SK-N-SH (cell line): ENCODE data around the gene KCNJ16.

Source experiments
- EZH2phosphoT487 ChIP-seq: fragments of 200-600 bp; sonication (generic); IDR thresholded peaks from 2 replicates; pipeline ENCODE4 v1.6.1; 2017; ENCODE audit warnings: low read depth, mixed run types, mild to moderate bottlenecking, antibody characterized with exemption, moderate library complexity, borderline replicate concordance
- GABPA ChIP-seq: IDR thresholded peaks from 2 replicates; pipeline ENCODE4 v1.4.0; 2012; ENCODE audit warnings: low read depth, mild to moderate bottlenecking
- JUND ChIP-seq: IDR thresholded peaks from 2 replicates; pipeline ENCODE4 v1.4.0; 2012
- MEF2A ChIP-seq: IDR thresholded peaks from 2 replicates; pipeline ENCODE4 v1.4.0; 2012; ENCODE audit warnings: low read depth, borderline replicate concordance
- NRF1 ChIP-seq: IDR thresholded peaks from 2 replicates; pipeline ENCODE4 v1.6.1; 2012; ENCODE audit warnings: low read depth, mild to moderate bottlenecking, low read length
- SIN3A ChIP-seq: IDR thresholded peaks from 2 replicates; pipeline ENCODE4 v1.6.1; 2012; ENCODE audit warnings: low read depth, mild to moderate bottlenecking, low read length, moderate library complexity, borderline replicate concordance
- TEAD4 ChIP-seq: IDR thresholded peaks from 2 replicates; pipeline ENCODE4 v1.4.0; 2012; ENCODE audit warnings: mild to moderate bottlenecking, borderline replicate concordance; ENCODE audit not compliant: insufficient read depth
- TF ChIP-seq, protein P1 (sequence below): fragments of 200-600 bp; sonication (generic); IDR thresholded peaks from 2 replicates; pipeline ENCODE4 v1.6.1; 2017; ENCODE audit warnings: antibody characterized with exemption, mild to moderate bottlenecking, moderate library complexity
- TF ChIP-seq, protein P2 (sequence below): IDR thresholded peaks from 2 replicates; pipeline ENCODE4 v1.4.0; 2012; ENCODE audit warnings: low read depth
- TF ChIP-seq, protein P3 (sequence below): IDR thresholded peaks from 2 replicates; pipeline ENCODE4; 2012

DNA sequence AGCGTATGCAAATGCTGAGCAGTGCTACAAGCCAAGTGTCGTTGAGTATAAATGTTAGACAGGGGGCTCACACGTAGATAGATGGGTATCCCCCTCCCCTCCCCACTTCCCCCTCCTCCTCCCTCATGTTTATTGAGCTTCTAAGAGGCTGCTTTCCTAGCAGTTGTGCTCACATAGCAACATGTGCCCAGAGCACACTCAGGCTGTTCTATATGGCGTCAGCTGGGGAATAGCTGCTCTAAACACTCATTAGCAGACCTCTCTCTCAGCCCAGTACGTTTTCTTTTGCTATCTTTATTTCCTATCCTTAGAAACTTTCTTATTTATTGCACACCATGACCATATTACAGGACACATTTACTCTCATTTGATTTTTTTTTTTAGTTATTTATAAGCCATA is 96.1 kb downstream of the KCNJ16 start:
- TF ChIP-seq NRF1: no peak
- TF ChIP-seq EZH2phosphoT487: no peak
- TF ChIP-seq, protein P1, sequence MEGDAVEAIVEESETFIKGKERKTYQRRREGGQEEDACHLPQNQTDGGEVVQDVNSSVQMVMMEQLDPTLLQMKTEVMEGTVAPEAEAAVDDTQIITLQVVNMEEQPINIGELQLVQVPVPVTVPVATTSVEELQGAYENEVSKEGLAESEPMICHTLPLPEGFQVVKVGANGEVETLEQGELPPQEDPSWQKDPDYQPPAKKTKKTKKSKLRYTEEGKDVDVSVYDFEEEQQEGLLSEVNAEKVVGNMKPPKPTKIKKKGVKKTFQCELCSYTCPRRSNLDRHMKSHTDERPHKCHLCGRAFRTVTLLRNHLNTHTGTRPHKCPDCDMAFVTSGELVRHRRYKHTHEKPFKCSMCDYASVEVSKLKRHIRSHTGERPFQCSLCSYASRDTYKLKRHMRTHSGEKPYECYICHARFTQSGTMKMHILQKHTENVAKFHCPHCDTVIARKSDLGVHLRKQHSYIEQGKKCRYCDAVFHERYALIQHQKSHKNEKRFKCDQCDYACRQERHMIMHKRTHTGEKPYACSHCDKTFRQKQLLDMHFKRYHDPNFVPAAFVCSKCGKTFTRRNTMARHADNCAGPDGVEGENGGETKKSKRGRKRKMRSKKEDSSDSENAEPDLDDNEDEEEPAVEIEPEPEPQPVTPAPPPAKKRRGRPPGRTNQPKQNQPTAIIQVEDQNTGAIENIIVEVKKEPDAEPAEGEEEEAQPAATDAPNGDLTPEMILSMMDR: no peak
- TF ChIP-seq JUND: no peak
- TF ChIP-seq, protein P2, sequence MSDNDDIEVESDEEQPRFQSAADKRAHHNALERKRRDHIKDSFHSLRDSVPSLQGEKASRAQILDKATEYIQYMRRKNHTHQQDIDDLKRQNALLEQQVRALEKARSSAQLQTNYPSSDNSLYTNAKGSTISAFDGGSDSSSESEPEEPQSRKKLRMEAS: no peak
- no peak for TF ChIP-seq MEF2A
- no peak for TF ChIP-seq GABPA
- no peak for TF ChIP-seq SIN3A
- TF ChIP-seq, protein P3, sequence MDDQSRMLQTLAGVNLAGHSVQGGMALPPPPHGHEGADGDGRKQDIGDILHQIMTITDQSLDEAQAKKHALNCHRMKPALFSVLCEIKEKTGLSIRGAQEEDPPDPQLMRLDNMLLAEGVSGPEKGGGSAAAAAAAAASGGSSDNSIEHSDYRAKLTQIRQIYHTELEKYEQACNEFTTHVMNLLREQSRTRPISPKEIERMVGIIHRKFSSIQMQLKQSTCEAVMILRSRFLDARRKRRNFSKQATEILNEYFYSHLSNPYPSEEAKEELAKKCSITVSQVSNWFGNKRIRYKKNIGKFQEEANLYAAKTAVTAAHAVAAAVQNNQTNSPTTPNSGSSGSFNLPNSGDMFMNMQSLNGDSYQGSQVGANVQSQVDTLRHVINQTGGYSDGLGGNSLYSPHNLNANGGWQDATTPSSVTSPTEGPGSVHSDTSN: no peak
- no peak for TF ChIP-seq TEAD4
